ENCODE results near the gene LOC128125822.
A peak's percentile ranks its signal among the peaks of the same experiment; 100 is the strongest.
"Not testable (repeated sequence)": the region's sequence is repeated elsewhere in the genome, so short reads cannot be mapped to it uniquely, and the experiment has no call there.

The LOC128125822 gene

DNA sequence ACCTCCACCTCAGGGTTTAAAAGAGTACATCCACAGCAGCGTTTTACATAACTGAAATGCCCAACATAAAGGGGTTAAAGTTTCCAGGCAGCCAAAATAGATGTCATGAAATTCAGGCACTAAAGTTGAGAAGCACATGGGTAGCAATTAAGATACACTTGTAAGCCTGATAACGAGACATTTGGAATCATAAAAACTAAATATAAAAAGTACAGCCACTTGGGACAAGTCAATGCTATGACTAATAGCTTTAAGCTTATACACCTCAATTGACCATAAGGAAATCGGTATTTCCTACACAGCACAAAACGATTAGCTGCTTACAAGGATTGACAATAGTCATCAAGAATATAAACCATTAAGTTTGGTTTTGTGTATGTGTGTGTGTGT lies 11.8 kb downstream of the LOC128125822 start:
- DNase-seq = no peak

DNA sequence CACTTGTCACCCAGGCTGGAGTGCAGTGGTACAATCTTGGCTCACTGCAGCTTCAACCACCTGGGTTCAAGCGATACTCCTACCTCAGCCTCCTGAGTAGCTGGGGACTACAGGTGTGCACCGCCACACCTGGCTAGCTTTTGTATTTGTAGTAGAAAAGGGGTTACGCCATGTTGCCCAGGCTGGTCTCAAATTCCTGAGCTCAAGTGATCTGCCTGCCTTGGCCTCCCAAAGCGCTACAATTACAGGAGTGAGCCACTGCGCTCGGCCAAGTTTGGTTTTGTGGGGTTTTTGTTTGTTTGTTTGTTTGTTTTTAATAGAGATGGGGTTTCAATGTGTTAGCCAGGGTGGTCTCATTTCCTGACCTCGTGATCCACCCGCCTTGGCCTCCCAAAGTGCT lies 12.3 kb downstream of the LOC128125822 start:
- DNase-seq = no peak

DNA sequence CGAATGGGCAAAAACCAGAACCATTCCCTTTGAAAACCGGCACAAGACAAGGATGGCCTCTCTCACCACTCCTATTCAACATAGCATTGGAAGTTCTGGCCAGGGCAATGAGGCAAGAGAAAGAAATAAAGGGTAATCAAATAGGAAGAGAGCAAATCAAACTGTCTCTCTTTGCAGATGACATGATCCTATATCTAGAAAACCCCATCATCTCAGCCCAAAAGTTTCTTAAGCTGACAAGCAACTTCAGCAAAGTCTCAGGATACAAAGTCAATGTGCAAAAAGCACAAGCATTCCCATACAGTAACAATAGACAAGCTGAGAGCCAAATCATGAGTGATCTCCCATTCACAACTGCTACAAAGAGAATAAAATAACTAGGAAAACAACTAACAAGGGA lies 13.4 kb downstream of the LOC128125822 start:
- DNase-seq = not testable (repeated sequence)

DNA sequence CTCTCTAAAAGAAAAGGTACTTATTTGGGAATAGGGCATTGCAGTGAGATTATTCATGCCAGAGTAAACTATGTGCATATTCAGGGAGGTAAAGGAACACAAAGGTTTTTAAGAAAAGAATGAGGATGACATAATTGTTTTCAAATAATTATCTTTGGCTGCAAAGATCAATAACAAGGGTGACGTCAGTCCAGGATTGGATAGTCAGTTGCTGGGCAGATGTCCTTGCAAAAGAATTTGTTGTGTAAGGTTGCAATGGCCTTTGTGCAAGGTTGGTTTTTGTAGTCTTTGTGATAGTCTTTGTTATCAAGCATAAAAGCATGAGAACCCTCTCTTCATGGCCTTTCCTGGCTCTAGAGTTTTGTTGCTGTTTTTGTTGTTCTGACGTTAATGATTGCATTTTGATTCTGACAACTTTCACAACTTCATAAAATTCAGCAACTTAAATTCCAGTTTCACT lies 17.7 kb downstream of the LOC128125822 start:
- no peak for DNase-seq

DNA sequence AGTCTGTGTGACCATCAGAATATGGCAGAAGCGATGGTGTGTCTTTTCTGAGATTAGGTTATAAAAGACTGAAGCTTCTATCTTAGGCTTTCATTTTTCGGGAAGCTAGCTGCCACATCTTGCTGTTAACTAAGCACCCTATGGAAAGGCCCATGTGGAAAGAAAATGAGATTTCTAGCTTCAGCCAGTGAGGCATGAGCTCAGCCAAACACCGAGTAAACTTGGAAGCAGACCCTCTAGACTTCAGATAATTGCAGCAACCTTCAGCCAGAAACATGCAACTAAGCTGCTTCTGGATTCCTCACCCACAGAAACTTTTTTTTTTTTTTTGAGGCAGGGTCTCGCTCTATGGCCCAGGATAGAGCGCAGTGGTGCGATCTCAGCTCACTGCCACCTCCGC lies 20.6 kb downstream of the LOC128125822 start:
- no peak for DNase-seq

DNA sequence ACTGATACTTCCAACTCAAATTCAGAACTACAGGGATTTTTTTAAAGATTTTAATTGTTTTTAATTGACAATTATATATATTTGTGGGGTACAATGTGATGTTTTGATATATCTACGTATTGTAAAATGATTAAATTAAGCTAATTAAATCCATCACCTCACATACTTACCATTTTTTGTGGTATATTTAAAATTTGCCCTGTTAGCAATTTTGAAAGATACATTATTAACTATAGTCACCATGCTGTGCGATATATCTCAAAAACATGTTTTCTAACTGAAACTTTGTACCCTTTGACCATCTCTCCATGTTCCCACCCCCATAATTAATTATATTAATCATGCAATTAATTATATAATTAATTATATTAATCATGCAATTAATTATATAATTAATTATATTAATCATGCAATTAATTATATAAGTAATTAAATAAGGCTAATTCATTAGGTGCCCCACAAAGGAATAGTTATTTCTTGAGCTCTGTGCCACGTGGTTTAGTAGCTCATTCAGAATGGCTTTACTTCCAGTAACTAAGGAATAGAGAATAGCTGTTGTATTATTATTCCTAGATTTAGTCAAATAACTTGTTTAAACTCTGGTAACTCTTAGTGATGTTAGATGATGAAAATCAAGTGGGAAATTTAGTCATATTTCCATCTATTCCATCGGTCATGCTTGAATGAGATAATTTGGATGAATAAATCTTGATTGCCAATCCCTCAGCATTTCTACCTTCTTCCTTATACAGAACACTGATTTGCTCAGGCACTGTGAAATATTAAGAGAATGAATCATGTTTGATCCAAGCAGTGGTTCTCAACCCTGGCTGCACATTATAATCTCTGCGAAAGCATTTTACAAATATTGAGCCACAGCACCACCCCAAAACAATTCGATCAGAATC lies 25.1 kb downstream of the LOC128125822 start:
- no peak for DNase-seq

DNA sequence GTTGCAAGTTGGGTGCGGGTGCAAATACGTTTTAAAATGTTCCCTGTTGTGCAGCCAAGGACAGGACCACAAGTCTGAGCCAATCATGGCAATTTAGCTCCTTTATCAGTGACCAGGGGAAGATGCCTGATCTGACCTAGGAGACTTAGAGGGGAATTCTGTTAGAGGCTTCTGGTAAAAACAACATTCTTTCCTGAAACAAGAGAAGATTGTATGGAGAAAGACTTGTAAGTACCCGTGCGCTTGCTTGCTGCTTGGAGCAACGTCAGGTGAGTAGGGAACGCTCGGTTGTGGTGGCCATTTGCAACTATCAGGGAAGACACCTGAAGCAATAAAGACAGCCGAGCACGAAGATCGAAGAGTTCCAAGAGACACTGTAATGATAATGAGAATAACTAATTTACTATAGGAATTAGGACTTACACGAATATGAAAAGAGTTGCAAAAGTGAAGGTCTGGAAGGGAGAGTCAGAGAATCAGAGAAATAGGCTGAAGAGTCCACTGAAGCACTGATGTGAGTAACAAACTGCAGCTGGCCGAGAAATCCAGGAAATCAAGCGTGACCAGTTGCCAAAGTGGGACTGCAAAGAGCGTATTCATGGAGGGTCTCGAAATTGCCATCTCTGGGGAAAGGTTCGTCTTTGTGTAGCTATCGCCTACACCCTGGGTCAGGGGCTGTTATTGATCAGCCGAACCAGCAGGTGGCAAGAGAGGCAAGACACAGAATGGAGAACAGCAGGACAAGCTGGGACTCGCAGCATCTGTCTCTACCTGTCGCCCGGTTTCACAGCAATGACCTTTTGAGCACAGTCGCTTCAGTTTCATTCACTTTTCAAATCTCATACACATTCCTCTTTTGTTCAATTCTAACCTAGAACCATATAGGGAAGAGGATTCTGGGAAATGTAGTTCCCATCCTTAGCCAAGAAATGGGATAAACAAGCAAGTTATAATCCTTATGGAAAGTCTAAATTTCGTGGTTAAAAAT lies 26.1 kb downstream of the LOC128125822 start:
- peak; percentile 20 for DNase-seq

DNA sequence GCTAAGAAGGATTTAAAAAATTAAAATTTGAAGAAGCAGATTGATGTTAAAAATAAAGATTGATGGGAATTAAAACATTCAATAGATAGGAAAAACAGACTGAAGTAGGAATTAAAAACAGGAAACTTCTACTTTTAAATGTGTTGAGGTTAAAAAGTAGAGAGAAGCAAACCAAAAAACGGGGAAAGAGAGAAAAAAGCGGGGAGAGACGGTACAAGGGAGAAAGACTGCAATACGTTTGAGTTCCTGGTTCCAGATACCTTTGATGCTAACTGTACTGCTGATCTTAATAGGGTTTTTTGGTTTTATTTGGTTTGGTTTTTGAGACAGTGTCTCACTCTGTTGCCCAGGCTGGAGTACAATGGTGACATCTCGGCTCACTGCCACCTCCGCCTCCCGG lies 27.0 kb downstream of the LOC128125822 start:
- no peak for DNase-seq

DNA sequence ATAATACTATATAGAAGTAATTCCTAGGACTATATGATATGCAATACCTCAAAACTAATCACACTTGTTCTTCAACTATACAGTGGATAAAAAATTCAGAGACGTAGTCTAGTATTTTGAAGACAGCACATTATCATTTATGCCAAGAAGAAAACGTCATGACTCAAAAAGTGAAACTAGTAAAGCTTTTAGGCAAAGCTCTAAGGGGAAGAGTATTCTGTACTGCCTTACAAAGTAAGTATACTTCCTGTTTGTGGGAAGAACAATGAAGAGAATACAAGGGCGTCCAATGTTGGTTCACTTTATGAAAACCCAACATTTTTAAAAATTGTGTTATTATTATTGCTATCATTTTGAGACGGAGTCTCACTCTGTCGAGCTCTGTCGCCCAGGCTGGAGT lies 27.9 kb downstream of the LOC128125822 start:
- no peak for DNase-seq

DNA sequence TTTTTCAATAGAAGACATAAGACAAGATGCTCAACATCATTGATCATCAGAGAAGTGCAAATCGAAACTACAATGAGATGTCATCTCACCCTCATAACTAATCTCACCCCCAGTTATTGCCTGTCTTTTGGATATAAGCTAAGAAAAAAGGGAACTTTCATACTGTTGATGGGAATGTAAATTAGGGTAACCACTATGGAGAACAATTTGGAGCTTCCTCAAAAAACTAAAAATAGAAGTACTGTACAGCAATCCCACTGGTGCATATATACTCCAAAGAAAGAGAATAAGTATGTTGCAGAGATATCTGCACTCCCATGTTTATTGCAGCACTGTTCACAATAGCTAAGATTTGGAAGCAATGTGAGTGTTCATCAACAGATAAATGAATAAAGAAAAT lies 37.0 kb downstream of the LOC128125822 start:
- no peak for DNase-seq

DNA sequence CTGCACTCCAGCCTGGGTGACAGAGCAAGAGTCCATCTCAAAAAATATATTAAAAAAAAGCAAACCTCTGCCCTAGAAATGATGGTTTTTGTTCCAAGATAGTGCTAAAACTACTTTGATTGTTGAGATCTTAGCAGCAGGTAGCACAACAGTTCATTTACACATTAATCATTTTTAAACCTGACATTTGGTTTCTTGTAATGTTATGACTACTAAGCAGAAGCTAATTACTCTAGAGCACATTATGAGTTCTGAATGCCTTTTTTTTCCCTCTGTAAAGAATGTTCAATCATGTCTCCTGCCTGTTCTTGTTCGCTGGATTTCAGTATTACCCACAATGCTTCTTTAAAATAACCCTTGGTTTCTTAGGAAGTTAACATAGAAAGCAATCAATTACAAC lies 38.7 kb downstream of the LOC128125822 start:
- DNase-seq = no peak

DNA sequence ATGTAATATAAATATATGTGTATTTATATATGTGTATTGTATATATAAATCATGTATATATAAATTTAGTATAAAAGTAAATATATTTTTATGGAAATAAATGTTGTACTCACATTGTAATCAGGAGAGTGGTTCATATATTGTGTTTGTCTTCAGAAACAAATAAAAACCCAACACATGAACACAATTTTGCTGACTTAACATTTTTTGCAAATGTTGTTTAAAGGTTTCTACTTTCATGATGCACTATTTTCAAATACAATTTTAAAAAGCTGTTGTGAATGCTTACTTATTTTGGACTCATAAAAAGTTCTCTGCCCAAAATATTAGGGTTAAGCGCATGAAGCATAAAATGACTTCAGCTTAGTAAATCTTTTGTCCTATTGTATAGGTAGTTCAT lies 39.3 kb downstream of the LOC128125822 start:
- no peak for DNase-seq

DNA sequence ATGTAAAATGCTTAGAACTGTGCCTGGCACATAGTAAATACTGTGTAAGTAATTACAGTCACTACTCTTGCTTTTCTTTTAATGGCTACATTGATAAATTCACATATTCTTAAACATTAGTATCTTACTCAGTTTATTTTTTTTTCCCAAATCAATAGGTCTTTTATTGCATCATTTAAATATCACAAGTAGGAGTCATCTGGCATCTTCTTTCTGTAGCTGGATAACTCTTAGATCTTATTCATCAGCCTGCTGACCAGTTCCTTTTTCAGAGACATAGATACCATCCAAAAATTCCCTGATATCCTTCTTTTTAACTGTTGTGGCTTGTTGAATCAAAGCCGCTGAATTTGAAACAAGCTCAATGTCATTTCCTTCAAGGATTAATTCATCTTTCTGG lies 43.3 kb downstream of the LOC128125822 start:
- no peak for DNase-seq
